H9 (cell line): ENCODE measurements around the gene ACBD7. TPM values are rescaled to one million over a fixed set of nuclear protein-coding genes. Genes with fewer than 3 reads are reported as not detected.

Experiments used
- DNase-seq: peaks from one replicate; pipeline ENCODE4 v3.0.0-alpha.2; 2017
- H2AFZ ChIP-seq: one replicate; pipeline ENCODE4 v1.6.1; 2013; ENCODE audit warnings: mild to moderate bottlenecking, low read length, control low read depth, moderate library complexity
- H2AK5ac ChIP-seq: 2 replicates; pipeline ENCODE4 v1.6.1; 2013; ENCODE audit warnings: low read length, control low read depth, mixed read lengths; ENCODE audit not compliant: insufficient read length
- H2BK120ac ChIP-seq: one replicate; pipeline ENCODE4 v1.6.1; 2013; ENCODE audit warnings: low read depth, mild to moderate bottlenecking, low read length, control low read depth, inconsistent platforms; ENCODE audit not compliant: poor library complexity, severe bottlenecking
- H2BK12ac ChIP-seq: 2 replicates; pipeline ENCODE4 v1.6.1; 2013; ENCODE audit warnings: low read length, control low read depth, mixed read lengths, low read depth; ENCODE audit not compliant: insufficient read length
- H2BK15ac ChIP-seq: 2 replicates; pipeline ENCODE4 v1.6.1; 2013; ENCODE audit warnings: low read depth, low read length, control low read depth
- H2BK20ac ChIP-seq: one replicate; pipeline ENCODE4 v1.6.1; 2013; ENCODE audit warnings: low read depth, mild to moderate bottlenecking, low read length, control low read depth, inconsistent platforms; ENCODE audit not compliant: poor library complexity, severe bottlenecking
- H2BK5ac ChIP-seq: 2 replicates; pipeline ENCODE4 v1.6.1; 2013; ENCODE audit warnings: low read length, control low read depth, mixed read lengths; ENCODE audit not compliant: insufficient read length
- H3K14ac ChIP-seq: 2 replicates; pipeline ENCODE4 v1.6.1; 2013; ENCODE audit warnings: low read length, control low read depth; ENCODE audit not compliant: insufficient read depth
- H3K18ac ChIP-seq: 2 replicates; pipeline ENCODE4 v1.6.1; 2013; ENCODE audit warnings: low read depth, mild to moderate bottlenecking, mixed read lengths, low read length, control low read depth; ENCODE audit not compliant: insufficient read length
- H3K23ac ChIP-seq: 2 replicates; pipeline ENCODE4 v1.6.1; 2013; ENCODE audit warnings: low read length, control low read depth, mixed read lengths, low read depth; ENCODE audit not compliant: insufficient read length
- H3K23me2 ChIP-seq: 2 replicates; pipeline ENCODE4 v1.6.1; 2013; ENCODE audit warnings: low read depth, mild to moderate bottlenecking, mixed read lengths, low read length, control low read depth; ENCODE audit not compliant: insufficient read length, poor library complexity, severe bottlenecking
- H3K27ac ChIP-seq: 2 replicates; pipeline ENCODE4 v1.5.1; 2013; ENCODE audit warnings: low read length, control low read depth, mixed read lengths, low read depth; ENCODE audit not compliant: insufficient read length
- H3K27me3 ChIP-seq: 2 replicates; pipeline ENCODE4 v1.6.1; 2013; ENCODE audit warnings: low read length, control low read depth, inconsistent platforms; ENCODE audit not compliant: insufficient read depth
- H3K4ac ChIP-seq: 2 replicates; pipeline ENCODE4 v1.6.1; 2013; ENCODE audit warnings: low read depth, mild to moderate bottlenecking, control low read depth, inconsistent platforms, low read length, moderate library complexity
- H3K4me1 ChIP-seq: 2 replicates; pipeline ENCODE4 v1.6.1; 2013; ENCODE audit warnings: low read length, control low read depth, inconsistent platforms; ENCODE audit not compliant: insufficient read depth
- H3K4me2 ChIP-seq: 2 replicates; pipeline ENCODE4 v1.6.1; 2013; ENCODE audit warnings: low read length, control low read depth, mixed read lengths; ENCODE audit not compliant: insufficient read length, insufficient read depth
- H3K56ac ChIP-seq: 2 replicates; pipeline ENCODE4 v1.6.1; 2013; ENCODE audit warnings: low read depth, mild to moderate bottlenecking, mixed read lengths, low read length, control low read depth; ENCODE audit not compliant: insufficient read length
- H3K79me1 ChIP-seq: 2 replicates; pipeline ENCODE4 v1.6.1; 2013; ENCODE audit warnings: low read depth, mild to moderate bottlenecking, moderate library complexity, low read length, control low read depth, inconsistent platforms; ENCODE audit not compliant: insufficient read depth, poor library complexity, severe bottlenecking
- H3K79me2 ChIP-seq: 2 replicates; pipeline ENCODE4 v1.6.1; 2013; ENCODE audit warnings: low read length, control low read depth, inconsistent platforms; ENCODE audit not compliant: insufficient read depth
- H3K9ac ChIP-seq: 2 replicates; pipeline ENCODE4 v1.6.1; 2013; ENCODE audit warnings: low read length, control low read depth, mixed read lengths; ENCODE audit not compliant: insufficient read length; ENCODE audit errors: extremely low read depth
- H3K9me3 ChIP-seq: one replicate; pipeline ENCODE4 v1.6.1; 2013; ENCODE audit warnings: low read depth, low read length, inconsistent platforms; ENCODE audit not compliant: control insufficient read depth
- H3T11ph ChIP-seq: one replicate; pipeline ENCODE4 v1.6.1; 2013; ENCODE audit warnings: mild to moderate bottlenecking, low read length, control low read depth, inconsistent platforms
- H4K20me1 ChIP-seq: one replicate; pipeline ENCODE4 v1.6.1; 2013; ENCODE audit not compliant: control insufficient read depth, insufficient read length, insufficient read depth
- H4K5ac ChIP-seq: 2 replicates; pipeline ENCODE4 v1.6.1; 2013; ENCODE audit warnings: low read depth, mild to moderate bottlenecking, mixed read lengths, low read length, control low read depth; ENCODE audit not compliant: insufficient read length
- H4K8ac ChIP-seq: replicated peaks from 2 replicates; pipeline ENCODE4 v1.6.1; 2013; ENCODE audit warnings: low read length, control low read depth, mixed read lengths, low read depth; ENCODE audit not compliant: insufficient read length
- H4K91ac ChIP-seq: 2 replicates; pipeline ENCODE4 v1.6.1; 2013; ENCODE audit warnings: low read depth, mild to moderate bottlenecking, moderate library complexity, mixed read lengths, low read length, control low read depth; ENCODE audit not compliant: insufficient read length
- H3K27ac Mint-ChIP-seq, 3 experiments: 2 replicates in 2 of 3; 3 replicates in 1 of 3; pipeline ENCODE4 v1.8.0; 2020 to 2021; ENCODE audit warnings: mixed read lengths in 3 of 3, mild to moderate bottlenecking in 1 of 3, moderate library complexity in 1 of 3
- H3K27me3 Mint-ChIP-seq: 2 replicates; pipeline ENCODE4 v1.8.0; 2021; ENCODE audit warnings: low read depth, mild to moderate bottlenecking, moderate library complexity, mixed read lengths
- H3K36me3 Mint-ChIP-seq, 3 experiments: 2 replicates in 2 of 3; 3 replicates in 1 of 3; pipeline ENCODE4 v1.8.0; 2020 to 2021; ENCODE audit warnings: low read depth in 3 of 3, mixed read lengths in 3 of 3; ENCODE audit not compliant: insufficient read depth in 1 of 3
- H3K4me1 Mint-ChIP-seq, 2 experiments: 2 replicates each; pipeline ENCODE4 v1.8.0; 2020; ENCODE audit warnings: mixed read lengths in 2 of 2
- H3K4me3 Mint-ChIP-seq, 2 experiments: 2 replicates in 1 of 2; 3 replicates in 1 of 2; pipeline ENCODE4 v1.8.0; 2020 to 2021; ENCODE audit warnings: mild to moderate bottlenecking in 2 of 2, mixed read lengths in 2 of 2, moderate library complexity in 1 of 2
- H3K9me3 Mint-ChIP-seq, 2 experiments: 2 replicates in 1 of 2; 3 replicates in 1 of 2; pipeline ENCODE4 v1.8.0; 2020; ENCODE audit warnings: mild to moderate bottlenecking in 2 of 2, mixed read lengths in 2 of 2, moderate library complexity in 1 of 2
- CTCF ChIP-seq: fragments of 200-600 bp; sonication (generic); conservative IDR thresholded peaks from 3 replicates; pipeline ENCODE4 v1.8.0; 2021; ENCODE audit warnings: antibody characterized with exemption, mild to moderate bottlenecking
- WGBS: extraction: QIAGEN DNeasy Blood & Tissue Kit; methylation state at CpG from one replicate; pipeline ENCODE4 v1.1.7; 2013; ENCODE audit warnings: missing lambda C conversion rate, low lambda C conversion rate, mixed read lengths; ENCODE audit not compliant: insufficient read length; ENCODE audit errors: extremely low coverage; 5-methylcytosine and 5-hydroxymethylcytosine counted together
- total RNA-seq: library from RNA; stranded (reverse); gene quantifications from 2 replicates; pipeline ENCODE4 v1.2.1, GENCODE V29; 2021

The ACBD7 gene
- total RNA-seq, 1 experiment from 2014 or later, result 25.0 TPM

- no peak overlapping the region for H3K14ac ChIP-seq
- no peak overlapping the region for H2AFZ ChIP-seq
- no peak overlapping the region for H3K23ac ChIP-seq
- no peaks in the 10 kb centered on the region for H3K79me1 ChIP-seq
- no peaks in the 10 kb centered on the region for H3K27me3 Mint-ChIP-seq
- no peak overlapping the region for H3K9ac ChIP-seq
- no peak overlapping the region for H3K4me3 Mint-ChIP-seq
- no peak overlapping the region for H2AK5ac ChIP-seq
- H2BK15ac ChIP-seq, result no peak overlapping the region
- WGBS, result no CpG with 5 or more reads among the region's 1 CpG
- H2BK20ac ChIP-seq, result no peak overlapping the region
- H2BK12ac ChIP-seq, result no peak overlapping the region
- H4K8ac ChIP-seq, result no peak overlapping the region
- no peaks in the 10 kb centered on the region for H3K9me3 ChIP-seq
- H3K4me1 Mint-ChIP-seq, result peaks cover 14 to 15% of the 10 kb centered on the region in 2 experiments
- H3K36me3 Mint-ChIP-seq, result no peaks in the 10 kb centered on the region; a peak in 2 of 7 replicates
- H3K18ac ChIP-seq, result no peak overlapping the region
- DNase-seq, result no peak
- no peak for TF ChIP-seq CTCF
- H3K4me2 ChIP-seq, result no peak overlapping the region
- H3K23me2 ChIP-seq, result no peaks in the 10 kb centered on the region
- no peak overlapping the region for H4K91ac ChIP-seq
- no peak overlapping the region for H3T11ph ChIP-seq
- H2BK120ac ChIP-seq, result no peak overlapping the region
- H3K4me1 ChIP-seq, result no peaks in the 10 kb centered on the region; the same call in 1 of the 2 replicates
- H3K79me2 ChIP-seq, result no peaks in the 10 kb centered on the region
- peak overlapping the region in 1 of 3 experiments; percentile 42; a peak in 2 of 7 replicates for H3K27ac Mint-ChIP-seq
- no peak overlapping the region for H2BK5ac ChIP-seq
- no peak overlapping the region for H3K56ac ChIP-seq
- H3K9me3 Mint-ChIP-seq, result peaks cover 0 to 2% of the 10 kb centered on the region in 2 experiments; a peak in 1 of 5 replicates
- no peak overlapping the region for H4K5ac ChIP-seq
- no peak overlapping the region for H3K27ac ChIP-seq
- H4K20me1 ChIP-seq, result no peaks in the 10 kb centered on the region
- H3K4ac ChIP-seq, result no peak overlapping the region
- H3K27me3 ChIP-seq, result no peaks in the 10 kb centered on the region
Observed at GRCh38 chr10:15045380-15045779, 43.2 kb downstream of the ACBD7 start.
